Large intestine (tissue), 3 donors: ENCODE data around the gene GTPBP3. TPM values are rescaled to one million over a fixed set of nuclear protein-coding genes. Genes with fewer than 3 reads are reported as not detected.

Experiments
- DNase-seq, 2 donors: peaks; one replicate each; pipeline versions ENCODE4 v3.0.0 to v3.0.0-alpha.2; 2013
- H3K27ac ChIP-seq: one replicate; pipeline ENCODE4 v1.5.1; 2013; ENCODE audit warnings: low read length
- H3K27me3 ChIP-seq: 2 replicates; pipeline ENCODE4 v1.6.1; 2013; ENCODE audit warnings: low read length; ENCODE audit not compliant: control insufficient read depth, insufficient read depth
- H3K36me3 ChIP-seq: 2 replicates; pipeline ENCODE4 v1.6.1; 2013; ENCODE audit warnings: low read length; ENCODE audit not compliant: control insufficient read depth, insufficient read depth
- H3K4me1 ChIP-seq: one replicate; pipeline ENCODE4 v1.6.1; 2013; ENCODE audit warnings: low read length; ENCODE audit not compliant: control insufficient read depth, insufficient read depth
- H3K4me3 ChIP-seq: one replicate; pipeline ENCODE4 v1.5.1; 2013; ENCODE audit warnings: low read length
- H3K9me3 ChIP-seq: one replicate; pipeline ENCODE4 v1.6.1; 2013; ENCODE audit warnings: mild to moderate bottlenecking, low read depth, low read length, moderate library complexity; ENCODE audit not compliant: control insufficient read depth
- WGBS: methylation state at CpG from one replicate; pipeline ENCODE4 v1.1.5; 2013; ENCODE audit warnings: low lambda C conversion rate; ENCODE audit not compliant: insufficient coverage; 5-methylcytosine and 5-hydroxymethylcytosine counted together
- polyA plus RNA-seq: library from polyadenylated mRNA; unstranded; fragments of 120-200 nt; gene quantifications from one replicate; pipeline ENCODE4 v1.2.1, GENCODE V29; 2013

Gene GTPBP3
- polyA plus RNA-seq, 1 donor: 18.2 TPM

DNA sequence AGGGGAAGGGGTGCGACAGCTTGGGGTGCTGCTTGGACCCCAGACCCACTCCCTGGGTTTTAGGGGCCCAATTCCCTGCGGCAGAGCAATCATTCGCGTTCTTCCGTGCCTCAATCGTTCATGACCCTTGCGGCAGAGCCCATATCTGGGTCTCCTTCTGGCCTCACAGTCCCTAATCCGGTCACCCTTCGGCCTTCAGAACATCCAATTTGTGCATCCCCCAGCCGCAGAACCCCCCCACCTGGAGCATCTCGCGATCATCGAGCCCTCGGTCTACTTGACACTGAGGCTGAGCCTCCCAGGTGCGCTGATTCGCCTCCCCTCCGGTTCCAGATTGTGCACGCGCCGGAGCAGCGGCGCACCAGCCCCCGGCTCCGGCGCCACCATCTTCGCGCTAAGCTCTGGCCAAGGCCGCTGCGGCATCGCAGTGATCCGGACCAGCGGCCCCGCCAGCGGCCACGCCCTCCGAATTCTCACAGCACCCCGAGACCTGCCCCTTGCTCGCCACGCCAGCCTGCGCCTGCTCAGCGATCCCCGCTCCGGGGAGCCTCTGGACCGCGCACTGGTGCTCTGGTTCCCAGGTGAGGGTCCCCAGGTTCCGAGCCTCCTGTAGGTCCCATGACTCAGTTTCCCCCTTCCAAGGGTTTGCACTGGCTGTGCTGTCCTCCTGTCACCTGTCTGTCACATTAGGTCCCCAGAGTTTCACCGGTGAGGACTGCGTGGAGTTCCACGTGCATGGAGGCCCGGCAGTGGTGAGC, 501 bp downstream of the GTPBP3 start:
- WGBS: no CpG with 5 or more reads among the region's 50 CpGs
- Histone ChIP-seq H3K27me3 (no peaks in the 10 kb centered on the region), H3K9me3 (peaks cover 14% of the 10 kb centered on the region), H3K4me3 (peak overlapping the region; percentile 82), H3K4me1 (peaks cover 26% of the 10 kb centered on the region), H3K27ac (peak overlapping the region; percentile 98), H3K36me3 (peaks cover 6% of the 10 kb centered on the region)
- DNase-seq: peak in 1 of 2 donors; percentile 33

DNA sequence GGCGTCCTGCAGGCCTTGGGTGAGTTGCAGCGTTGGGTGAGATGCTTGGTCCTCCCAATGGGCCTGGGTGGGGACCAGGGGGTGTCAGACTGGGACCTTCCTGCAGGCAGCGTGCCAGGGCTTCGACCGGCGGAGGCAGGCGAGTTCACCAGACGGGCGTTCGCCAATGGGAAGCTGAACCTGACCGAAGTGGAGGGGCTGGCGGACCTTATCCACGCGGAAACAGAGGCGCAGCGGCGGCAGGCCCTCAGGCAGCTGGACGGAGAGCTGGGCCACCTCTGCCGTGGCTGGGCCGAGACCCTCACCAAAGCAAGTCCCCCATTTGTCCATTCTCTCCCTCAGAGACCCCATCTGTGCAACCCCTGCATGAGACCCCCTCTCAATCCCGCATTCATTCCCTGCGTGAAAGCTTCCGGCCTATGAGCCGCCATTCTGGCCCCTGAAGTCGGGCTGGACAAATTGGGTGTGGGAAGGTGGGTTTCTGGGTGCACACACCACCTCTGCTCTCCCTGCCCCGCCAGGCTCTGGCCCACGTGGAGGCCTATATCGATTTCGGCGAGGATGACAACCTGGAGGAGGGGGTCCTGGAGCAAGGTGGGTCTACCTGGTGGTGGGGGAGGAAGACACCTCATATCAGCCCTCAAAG, 1.2 kb downstream of the GTPBP3 start:
- Histone ChIP-seq H3K36me3 (peaks cover 6% of the 10 kb centered on the region), H3K27me3 (no peaks in the 10 kb centered on the region), H3K4me3 (peak overlapping the region; percentile 82), H3K9me3 (peaks cover 9% of the 10 kb centered on the region), H3K27ac (no peak overlapping the region), H3K4me1 (peaks cover 26% of the 10 kb centered on the region)
- no CpG with 5 or more reads among the region's 30 CpGs for WGBS
- no peak for DNase-seq

DNA sequence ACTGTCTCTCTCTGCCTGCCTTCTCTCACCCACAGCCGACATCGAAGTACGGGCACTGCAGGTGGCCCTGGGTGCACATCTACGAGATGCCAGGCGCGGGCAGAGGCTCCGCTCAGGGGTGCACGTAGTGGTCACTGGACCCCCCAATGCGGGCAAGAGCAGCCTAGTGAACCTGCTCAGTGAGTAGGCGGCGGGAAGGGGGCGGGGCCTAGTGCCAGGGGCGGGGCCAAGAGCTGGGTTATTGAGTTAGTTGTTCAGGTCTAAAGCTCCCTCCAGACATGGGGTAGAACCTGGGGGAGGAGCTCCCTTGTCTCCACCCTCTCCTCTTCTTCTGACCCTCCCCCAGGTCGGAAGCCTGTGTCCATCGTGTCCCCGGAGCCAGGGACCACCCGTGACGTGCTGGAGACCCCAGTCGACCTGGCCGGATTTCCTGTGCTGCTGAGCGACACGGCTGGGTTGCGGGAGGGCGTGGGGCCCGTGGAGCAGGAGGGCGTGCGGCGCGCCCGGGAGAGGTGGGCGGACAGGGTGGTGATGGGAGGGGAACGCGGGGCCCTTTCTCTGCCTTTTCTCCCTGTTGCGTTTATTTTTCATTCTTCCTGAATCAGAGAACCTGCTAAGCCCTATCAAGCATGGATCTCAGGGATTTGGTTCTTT, 1.9 kb downstream of the GTPBP3 start:
- Histone ChIP-seq H3K27me3 (no peaks in the 10 kb centered on the region), H3K27ac (no peak overlapping the region), H3K4me1 (peaks cover 20% of the 10 kb centered on the region), H3K36me3 (peaks cover 6% of the 10 kb centered on the region), H3K9me3 (peaks cover 9% of the 10 kb centered on the region), H3K4me3 (no peak overlapping the region)
- no CpG with 5 or more reads among the region's 34 CpGs for WGBS
- no peak for DNase-seq

- H3K4me3 ChIP-seq: peak overlapping the region; percentile 6
- peak in 1 of 2 donors; percentile 77 for DNase-seq
- peaks cover 16% of the 10 kb centered on the region for H3K4me1 ChIP-seq
- 28% methylated on average over 4 of the region's 21 CpGs for WGBS
- peaks cover 9% of the 10 kb centered on the region for H3K9me3 ChIP-seq
- H3K27ac ChIP-seq: no peak overlapping the region
- H3K27me3 ChIP-seq: no peaks in the 10 kb centered on the region
- H3K36me3 ChIP-seq: peaks cover 6% of the 10 kb centered on the region
Observed at GRCh38 chr19:17340302-17340870, 3.0 kb downstream of the GTPBP3 start.

DNA sequence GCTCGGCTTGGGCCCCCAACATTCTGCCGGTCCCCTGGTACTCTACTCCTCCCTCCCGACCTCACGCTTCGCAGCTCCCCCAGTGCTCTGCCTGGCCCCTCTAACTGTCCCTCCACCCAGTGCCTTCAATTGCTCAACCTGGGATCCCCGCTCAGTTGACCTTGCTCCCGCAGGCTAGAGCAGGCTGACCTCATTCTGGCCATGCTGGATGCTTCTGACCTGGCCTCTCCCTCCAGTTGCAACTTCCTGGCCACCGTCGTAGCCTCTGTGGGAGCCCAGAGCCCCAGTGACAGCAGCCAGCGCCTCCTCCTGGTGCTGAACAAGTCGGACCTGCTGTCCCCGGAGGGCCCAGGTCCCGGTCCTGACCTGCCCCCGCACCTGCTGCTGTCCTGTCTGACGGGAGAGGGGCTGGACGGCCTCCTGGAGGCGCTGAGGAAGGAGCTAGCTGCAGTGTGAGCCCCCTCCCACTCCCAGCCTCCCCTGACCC, 3.6 kb downstream of the GTPBP3 start:
- Histone ChIP-seq H3K36me3 (peaks cover 6% of the 10 kb centered on the region), H3K9me3 (peaks cover 9% of the 10 kb centered on the region), H3K27ac (no peak overlapping the region), H3K4me3 (no peak overlapping the region), H3K27me3 (no peaks in the 10 kb centered on the region), H3K4me1 (peaks cover 16% of the 10 kb centered on the region)
- no CpG with 5 or more reads among the region's 17 CpGs for WGBS
- DNase-seq: no peak

- Histone ChIP-seq H3K9me3 (peaks cover 9% of the 10 kb centered on the region), H3K36me3 (peaks cover 6% of the 10 kb centered on the region), H3K27ac (no peak overlapping the region), H3K4me3 (no peak overlapping the region), H3K27me3 (no peaks in the 10 kb centered on the region), H3K4me1 (peaks cover 12% of the 10 kb centered on the region)
- no CpG with 5 or more reads among the region's 15 CpGs for WGBS
- DNase-seq: no peak
Observed at GRCh38 chr19:17341386-17341785, 4.0 kb downstream of the GTPBP3 start.

GRCh38 chr19:17341845-17342244, 4.5 kb downstream of the GTPBP3 start:
- H3K36me3 ChIP-seq: peaks cover 6% of the 10 kb centered on the region
- no peak overlapping the region for H3K27ac ChIP-seq
- no peak overlapping the region for H3K4me3 ChIP-seq
- H3K4me1 ChIP-seq: peaks cover 12% of the 10 kb centered on the region
- no CpG with 5 or more reads among the region's 7 CpGs for WGBS
- DNase-seq: no peak
- no peaks in the 10 kb centered on the region for H3K27me3 ChIP-seq
- H3K9me3 ChIP-seq: peaks cover 9% of the 10 kb centered on the region

DNA sequence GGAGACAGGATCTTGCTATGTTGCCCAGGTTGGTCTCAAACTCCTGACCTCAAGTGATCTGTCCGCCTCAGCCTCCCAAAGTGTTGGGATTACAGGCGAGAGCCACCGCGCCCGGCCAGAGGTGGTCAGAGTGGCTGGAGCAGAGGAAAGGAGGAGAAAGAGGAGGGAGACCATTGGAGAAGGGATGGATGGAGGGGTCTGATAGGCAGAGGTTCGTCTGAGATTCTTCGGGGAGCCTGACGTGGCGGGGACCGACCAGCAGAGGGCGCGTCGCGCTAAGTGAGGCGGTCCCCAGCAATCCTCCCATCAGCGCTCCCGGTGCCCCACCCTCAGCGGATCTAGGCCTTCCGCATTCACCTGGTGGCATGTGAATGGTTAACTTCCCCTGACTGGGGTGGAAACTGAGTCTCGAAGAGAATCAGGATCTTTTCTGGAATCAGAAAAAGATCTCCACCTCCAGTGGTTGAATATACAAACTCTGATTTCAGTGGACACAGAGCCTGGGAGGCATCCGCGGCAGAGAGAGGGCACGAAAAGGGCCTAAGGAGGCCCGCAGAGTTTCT, 8.8 kb downstream of the GTPBP3 start:
- no peaks in the 10 kb centered on the region for H3K9me3 ChIP-seq
- no peak overlapping the region for H3K4me3 ChIP-seq
- H3K27ac ChIP-seq: no peak overlapping the region
- peaks cover 7% of the 10 kb centered on the region for H3K27me3 ChIP-seq
- WGBS: no CpG with 5 or more reads among the region's 24 CpGs
- H3K36me3 ChIP-seq: peaks cover 2% of the 10 kb centered on the region
- DNase-seq: peak in 1 of 2 donors; percentile 47
- no peaks in the 10 kb centered on the region for H3K4me1 ChIP-seq

DNA sequence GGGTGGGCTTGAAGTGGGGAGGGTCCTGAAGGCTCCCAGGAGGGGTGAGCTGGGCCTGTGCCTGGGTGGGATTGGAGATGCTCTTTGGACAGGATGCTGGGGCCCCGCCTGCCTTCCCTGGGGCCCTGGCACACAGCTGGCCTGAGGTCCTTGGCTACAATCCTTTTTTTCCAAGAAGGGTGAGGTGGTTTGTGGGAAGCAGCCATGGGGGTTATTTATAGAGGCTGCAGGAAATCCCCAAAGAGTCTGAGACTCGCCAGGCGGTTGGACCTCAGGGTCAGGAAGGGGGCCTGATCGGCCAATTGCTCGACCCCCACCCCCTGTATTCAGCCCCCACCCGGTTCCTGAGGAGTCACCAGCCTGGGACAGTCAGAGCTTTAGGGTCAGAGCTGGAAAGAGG, 10.0 kb downstream of the GTPBP3 start:
- Histone ChIP-seq H3K9me3 (no peaks in the 10 kb centered on the region), H3K4me3 (no peak overlapping the region)
- WGBS: no CpG with 5 or more reads among the region's 6 CpGs

DNA sequence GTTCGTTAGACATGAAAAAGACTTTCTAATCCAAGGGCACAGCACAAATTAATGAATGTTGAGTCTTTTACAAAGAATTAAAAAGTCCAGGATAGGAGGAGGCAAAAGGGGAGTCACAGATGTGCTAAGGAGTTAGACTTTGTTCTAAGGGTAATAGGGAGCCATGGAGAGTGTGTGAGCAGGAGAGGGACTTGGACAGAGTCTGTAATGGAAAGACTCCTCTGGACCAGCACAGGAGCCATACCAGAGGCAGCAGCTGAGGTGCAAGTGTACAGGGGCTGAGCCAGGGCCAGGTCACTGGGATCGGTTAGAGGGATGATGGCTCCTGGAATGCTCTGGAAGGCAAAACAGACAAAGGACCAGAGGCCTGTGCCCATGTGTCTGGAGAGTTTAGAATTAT, 10.5 kb downstream of the GTPBP3 start:
- no CpG with 5 or more reads among the region's 2 CpGs for WGBS
- DNase-seq: no peak
- no peak overlapping the region for H3K27ac ChIP-seq
- no peaks in the 10 kb centered on the region for H3K4me1 ChIP-seq
- no peaks in the 10 kb centered on the region for H3K9me3 ChIP-seq
- no peak overlapping the region for H3K4me3 ChIP-seq
- peaks cover 7% of the 10 kb centered on the region for H3K27me3 ChIP-seq
- H3K36me3 ChIP-seq: no peaks in the 10 kb centered on the region

More for the DNA sequence above, 10.0 kb downstream of the GTPBP3 start:
- no peak overlapping the region for H3K27ac ChIP-seq
- H3K27me3 ChIP-seq: peaks cover 7% of the 10 kb centered on the region
- no peaks in the 10 kb centered on the region for H3K4me1 ChIP-seq
- no peaks in the 10 kb centered on the region for H3K36me3 ChIP-seq
- no peak for DNase-seq
